ENCODE results near the gene ZNF641. TPM values are rescaled to one million over a fixed set of nuclear protein-coding genes. Genes with fewer than 3 reads are reported as not detected.

ZNF641 gene
- total RNA-seq, 1 experiment from 2014 or later = 12.1 TPM

GRCh38 chr12:48316491-48316890 lies 34.2 kb downstream of the ZNF641 start (continued):
- TF ChIP-seq CTCF (IDR thresholded peaks at IDR 0.05 in 2 of 3, conservative IDR thresholded peaks at IDR 0.05 in 1 of 3; ENCODE audit: borderline replicate concordance in 1 of 3, insufficient read depth in 1 of 3, low read depth in 2 of 3, low read length in 2 of 3) (no peak), RAD21 (IDR thresholded peaks at IDR 0.05; ENCODE audit: low read depth) (no peak), FOSL1 (IDR thresholded peaks at IDR 0.05; ENCODE audit: low read depth) (no peak), ZFX (IDR thresholded peaks at IDR 0.05) (no peak), ELF1 (IDR thresholded peaks at IDR 0.05; ENCODE audit: borderline replicate concordance, low read depth) (no peak), JUND (IDR thresholded peaks at IDR 0.05) (no peak), EZH2 (IDR thresholded peaks at IDR 0.05) (no peak), SRF (IDR thresholded peaks at IDR 0.05; ENCODE audit: low read depth) (no peak)

GRCh38 chr12:48311313-48311712 lies 39.4 kb downstream of the ZNF641 start:
- POLR2A ChIA-PET = no interaction called here
- RAD21 ChIA-PET (ENCODE audit: low non-redundant PET in 1 of 2, low total read pairs in 2 of 2, uncharacterized antibody in 2 of 2, unreplicated experiment in 2 of 2) = no interaction called here

More at GRCh38 chr12:48311313-48311712, 39.4 kb downstream of the ZNF641 start:
- intact Hi-C loops (cut with micrococcal nuclease) = no loop called here
- Histone ChIP-seq H3K27me3 (ENCODE audit: insufficient read depth, low read length) (no peaks in the 10 kb centered on the region), H2AFZ (ENCODE audit: low read depth, low read length, poor library complexity, severe bottlenecking) (no peak overlapping the region), H3K36me3 (ENCODE audit: control insufficient read depth in 1 of 2, insufficient read depth in 2 of 2, low read length in 2 of 2) (no peaks in the 10 kb centered on the region), H3K9ac (ENCODE audit: low read length) (no peak overlapping the region), H3K79me2 (ENCODE audit: insufficient read depth, low read length) (no peaks in the 10 kb centered on the region), H4K20me1 (ENCODE audit: insufficient read depth) (no peaks in the 10 kb centered on the region), H3K4me3 (replicated peaks in 1 of 2; ENCODE audit: low read depth in 1 of 2, low read length in 2 of 2) (no peak overlapping the region), H3K4me1 (ENCODE audit: control insufficient read depth in 1 of 2, insufficient read depth in 2 of 2, low read length in 2 of 2) (no peaks in the 10 kb centered on the region), H3K9me2 (ENCODE audit: insufficient read depth) (no peaks in the 10 kb centered on the region), H3K4me2 (ENCODE audit: low read length) (no peak overlapping the region), H3K27ac (ENCODE audit: low read depth, low read length) (no peak overlapping the region), H3K9me3 (ENCODE audit: control insufficient read depth in 1 of 2, insufficient read depth in 1 of 2, low read depth in 1 of 2, low read length in 2 of 2) (no peaks in the 10 kb centered on the region)
- CTCF ChIA-PET = no interaction called here
- no TSS peak for BruUV-seq (replicated peaks)
- TF ChIP-seq SIN3A (IDR thresholded peaks at IDR 0.05; ENCODE audit: low read depth) = no peak
- DNase-seq (ENCODE audit: low read depth, low spot score) (no peak), ATAC-seq (no peak)
